ENCODE results near the gene NFIX. TPM values are rescaled to one million over a fixed set of nuclear protein-coding genes. Genes with fewer than 3 reads are reported as not detected.

NFIX gene
- total RNA-seq, 1 donor from 2014 or later = 10.5 TPM

GRCh38 chr19:13019332-13019731, 24.1 kb downstream of the NFIX start:
- DNase-seq (ENCODE audit: low read depth in 2 of 2) = no peak

DNA sequence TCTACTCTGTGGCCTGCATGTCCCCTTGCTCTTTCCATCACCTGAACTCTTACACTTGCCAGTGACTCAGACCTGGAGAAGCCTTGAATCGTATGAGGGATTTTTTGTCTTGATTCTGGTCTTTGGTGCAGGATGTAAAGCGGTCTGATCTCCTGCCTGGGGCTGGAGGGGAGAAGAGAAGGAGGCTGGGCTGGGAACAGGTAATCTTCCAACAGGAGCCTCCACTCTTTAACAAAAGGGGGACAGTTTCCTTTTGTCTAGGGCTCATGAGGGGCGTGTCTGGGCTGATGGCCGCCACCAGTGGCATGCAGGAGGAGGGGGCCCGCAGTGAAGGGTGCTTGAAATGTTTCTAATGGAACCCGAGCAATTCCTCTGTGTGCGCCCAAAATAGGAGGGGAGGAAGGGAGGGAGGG, 24.7 kb downstream of the NFIX start:
- no peak for DNase-seq (ENCODE audit: low read depth in 2 of 2)

DNA sequence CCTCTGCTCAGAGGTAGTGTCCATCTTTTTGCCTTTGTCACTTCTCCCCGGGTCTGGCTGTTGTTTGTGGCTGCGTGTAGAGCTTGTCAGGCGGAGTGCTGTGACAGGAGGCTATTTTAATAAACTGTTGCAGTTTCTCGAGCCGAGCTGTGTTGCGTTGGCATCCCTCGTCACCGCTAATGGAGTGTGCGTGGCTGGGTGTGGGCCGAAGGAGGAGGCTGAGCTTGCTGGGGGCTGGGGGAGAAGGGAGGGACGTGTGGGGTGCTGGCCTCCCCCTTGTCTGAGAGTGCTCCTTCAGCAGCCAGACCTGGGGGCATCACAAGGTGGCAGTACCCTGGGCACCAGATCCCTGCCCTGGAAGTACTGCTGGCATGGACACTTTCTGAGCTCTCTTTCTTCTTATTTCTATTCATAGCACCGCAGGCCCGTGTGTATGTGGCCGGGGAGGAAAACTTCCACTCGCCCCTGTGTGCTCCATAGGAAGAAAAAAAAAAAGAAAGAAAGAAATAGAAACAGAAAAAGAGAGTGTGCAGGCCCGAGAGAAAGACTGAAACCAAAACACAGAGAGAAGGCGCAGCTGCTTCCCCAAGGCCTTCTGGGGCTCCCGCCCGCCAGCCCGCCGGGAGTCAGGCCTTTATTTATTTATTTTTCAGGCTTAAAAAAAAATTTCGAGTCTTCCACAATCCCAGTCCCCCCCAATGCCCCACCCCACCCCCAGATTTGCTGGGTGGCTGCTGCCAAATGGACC, 27.0 kb downstream of the NFIX start:
- DNase-seq (ENCODE audit: low read depth in 2 of 2) = peak; percentile 45 to 49

- DNase-seq (ENCODE audit: low read depth in 2 of 2) = peak; percentile 71 to 88
These were observed 27.8 kb downstream of the NFIX start for GRCh38 chr19:13022859-13023636.

- DNase-seq (ENCODE audit: low read depth in 2 of 2) = peak in 1 of 2 donors; percentile 28
These were observed 28.4 kb downstream of the NFIX start for GRCh38 chr19:13023656-13024055.

DNA sequence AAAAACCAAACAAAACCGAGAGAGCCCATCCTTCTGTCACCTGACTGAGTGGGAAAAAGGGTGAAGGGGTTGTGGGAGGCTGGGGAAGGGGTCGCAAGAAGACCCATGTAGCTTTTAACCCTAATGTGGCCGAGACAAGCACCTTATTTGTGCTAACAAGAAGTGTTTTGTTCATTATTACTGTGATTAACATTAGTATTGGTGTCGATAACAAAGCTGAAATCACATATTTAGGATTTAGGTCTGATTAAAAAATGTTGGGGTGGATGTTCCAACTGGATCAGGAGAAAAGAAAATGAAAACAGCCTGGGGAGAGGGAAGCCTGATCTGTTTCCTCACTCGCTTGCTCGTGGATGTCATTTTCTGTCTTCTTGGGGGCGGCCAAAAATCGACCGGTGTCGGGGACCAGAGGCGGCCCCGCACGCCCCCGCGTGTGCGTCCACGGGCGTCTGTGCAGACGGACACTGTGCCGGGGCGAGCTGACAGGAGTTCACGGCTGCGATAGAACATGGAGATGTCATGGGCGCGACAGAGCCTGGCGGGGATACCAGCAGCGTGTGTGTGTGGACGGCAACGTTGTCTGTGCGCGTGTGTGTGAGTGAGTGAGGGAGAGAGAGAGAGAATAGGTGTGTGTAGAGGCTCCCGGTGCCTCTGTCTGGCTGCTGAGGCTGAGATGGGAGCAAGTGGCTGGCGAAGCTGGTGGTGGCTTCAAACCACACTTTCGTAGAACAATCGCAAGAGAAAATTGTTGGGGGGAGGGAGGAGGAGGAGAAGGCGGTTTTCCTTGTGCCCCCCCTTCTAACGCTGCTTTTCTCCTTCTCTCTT, 29.1 kb downstream of the NFIX start:
- DNase-seq (ENCODE audit: low read depth in 2 of 2) = peak in 1 of 2 donors; percentile 67

DNA sequence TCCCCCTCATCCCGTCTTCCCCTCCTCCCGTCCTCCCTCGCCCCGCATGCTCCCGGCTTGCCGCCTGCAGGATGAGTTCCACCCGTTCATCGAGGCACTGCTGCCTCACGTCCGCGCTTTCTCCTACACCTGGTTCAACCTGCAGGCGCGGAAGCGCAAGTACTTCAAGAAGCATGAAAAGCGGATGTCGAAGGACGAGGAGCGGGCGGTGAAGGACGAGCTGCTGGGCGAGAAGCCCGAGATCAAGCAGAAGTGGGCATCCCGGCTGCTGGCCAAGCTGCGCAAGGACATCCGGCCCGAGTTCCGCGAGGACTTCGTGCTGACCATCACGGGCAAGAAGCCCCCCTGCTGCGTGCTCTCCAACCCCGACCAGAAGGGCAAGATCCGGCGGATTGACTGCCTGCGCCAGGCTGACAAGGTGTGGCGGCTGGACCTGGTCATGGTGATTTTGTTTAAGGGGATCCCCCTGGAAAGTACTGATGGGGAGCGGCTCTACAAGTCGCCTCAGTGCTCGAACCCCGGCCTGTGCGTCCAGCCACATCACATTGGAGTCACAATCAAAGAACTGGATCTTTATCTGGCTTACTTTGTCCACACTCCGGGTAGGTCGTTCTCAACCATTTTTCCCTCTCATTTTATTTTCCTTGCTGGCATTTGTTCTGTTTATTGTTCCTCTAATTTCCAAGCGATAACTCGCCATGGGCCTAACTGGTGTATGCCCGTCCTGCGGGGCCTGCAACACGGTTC, 29.8 kb downstream of the NFIX start:
- DNase-seq (ENCODE audit: low read depth in 2 of 2) = peak in 1 of 2 donors; percentile 31

- DNase-seq (ENCODE audit: low read depth in 2 of 2) = peak in 1 of 2 donors; percentile 21
These were observed 30.7 kb downstream of the NFIX start for GRCh38 chr19:13025819-13026456.

DNA sequence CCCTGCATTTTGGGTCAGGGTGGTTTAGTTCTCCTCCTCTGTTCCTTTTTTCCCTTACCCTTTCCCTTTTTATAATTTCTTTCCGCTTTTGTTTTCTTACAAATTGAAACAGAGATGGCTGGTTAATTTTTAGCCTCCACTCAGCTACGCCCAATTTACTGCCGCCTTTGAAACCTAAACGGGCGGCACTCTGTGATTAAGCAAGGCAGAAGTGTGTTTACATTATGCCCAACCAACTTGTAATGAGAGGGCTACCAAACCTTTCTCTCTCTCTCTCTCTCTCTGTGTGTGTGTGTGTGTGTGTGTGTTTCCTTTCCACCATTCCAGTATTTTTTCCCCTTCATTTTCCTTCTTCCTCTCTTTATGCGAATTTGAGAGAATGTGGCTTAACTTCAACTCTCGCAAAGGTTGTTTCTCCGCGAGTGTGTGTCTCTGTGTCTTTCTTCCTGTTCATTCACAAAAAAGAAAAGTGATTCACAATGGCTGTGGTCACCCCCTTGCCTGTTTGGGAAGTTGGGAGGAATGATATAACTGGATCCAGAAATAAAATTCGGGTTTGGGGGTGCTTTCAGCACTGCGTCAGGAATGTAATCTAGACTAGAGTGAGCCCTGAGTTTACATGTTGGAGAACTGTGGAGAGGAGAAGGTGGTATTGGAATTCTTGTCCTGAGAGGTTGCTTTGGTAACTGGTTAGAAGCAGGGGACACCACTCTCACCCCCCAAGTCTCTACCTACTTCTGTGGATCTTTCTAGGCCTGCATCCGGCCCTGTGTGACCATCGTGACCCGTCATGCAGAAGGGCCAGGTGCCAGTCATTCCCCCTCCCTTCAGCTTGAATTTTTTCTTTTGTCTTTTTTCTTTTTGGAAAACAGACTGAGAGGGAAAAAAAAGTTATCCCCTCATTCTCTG, 31.4 kb downstream of the NFIX start:
- peak; percentile 43 to 56 for DNase-seq (ENCODE audit: low read depth in 2 of 2)

DNA sequence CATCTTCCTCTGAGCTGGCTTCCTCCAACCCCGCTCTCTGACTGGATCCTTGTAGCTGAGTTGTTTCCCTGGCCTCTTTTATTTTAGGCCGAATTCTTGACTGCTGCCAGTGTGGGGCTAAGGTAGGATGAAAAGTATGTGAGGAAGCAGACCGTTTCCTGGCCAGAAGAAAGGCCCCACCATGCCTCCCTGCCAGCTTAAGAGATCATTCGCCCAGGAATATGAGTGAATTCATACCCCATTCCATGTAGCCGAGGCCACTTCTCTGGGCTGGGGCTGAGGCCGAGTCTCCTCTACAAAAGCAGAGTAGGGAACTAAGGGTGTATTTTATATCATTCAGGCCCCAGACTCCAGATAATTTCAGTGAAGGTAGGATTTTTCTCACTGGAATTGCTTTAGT, 32.3 kb downstream of the NFIX start:
- DNase-seq (ENCODE audit: low read depth in 2 of 2) = no peak

DNA sequence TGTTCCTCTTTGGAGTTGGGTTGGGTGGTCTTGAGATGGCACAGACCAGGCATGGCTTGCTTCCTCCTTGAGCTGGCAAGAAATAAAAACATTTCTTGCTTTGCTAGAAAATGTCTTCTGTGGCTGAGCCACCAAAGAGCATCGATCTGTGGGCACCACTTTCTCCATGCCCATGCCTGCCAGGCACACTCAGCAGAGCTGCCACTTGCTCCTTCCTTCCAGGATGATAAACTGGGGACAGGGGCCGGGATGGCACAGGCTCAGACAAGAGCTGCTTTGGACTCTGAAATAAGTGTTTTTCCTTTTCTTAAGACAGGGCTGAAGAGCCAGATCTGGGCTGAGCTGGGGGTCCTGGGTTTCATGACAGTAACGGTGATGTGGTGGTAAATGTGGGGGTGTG, 32.8 kb downstream of the NFIX start:
- DNase-seq (ENCODE audit: low read depth in 2 of 2) = no peak

- no peak for DNase-seq (ENCODE audit: low read depth in 2 of 2)
These were observed 34.1 kb downstream of the NFIX start for GRCh38 chr19:13029301-13029880.

DNA sequence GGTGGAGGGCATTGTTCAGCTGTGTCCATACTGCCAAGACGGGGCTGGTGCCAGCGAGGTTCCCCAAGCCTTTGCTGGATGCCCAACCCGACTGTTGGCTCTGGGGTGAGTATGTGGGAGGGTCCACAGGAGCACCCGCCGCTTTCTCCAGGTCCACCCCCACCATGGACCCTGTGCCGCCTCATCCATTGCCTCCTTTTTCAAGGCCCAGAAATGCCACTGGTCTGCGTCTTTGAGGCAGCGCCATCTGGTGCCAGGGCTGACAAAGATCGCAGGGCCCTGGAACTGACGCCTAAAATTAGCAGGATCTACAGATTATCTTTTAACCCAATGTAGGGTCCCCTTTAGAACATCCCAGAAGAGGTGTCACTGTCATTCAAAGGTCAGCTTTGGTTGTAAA, 34.6 kb downstream of the NFIX start:
- DNase-seq (ENCODE audit: low read depth in 2 of 2) = peak in 1 of 2 donors; percentile 50

DNA sequence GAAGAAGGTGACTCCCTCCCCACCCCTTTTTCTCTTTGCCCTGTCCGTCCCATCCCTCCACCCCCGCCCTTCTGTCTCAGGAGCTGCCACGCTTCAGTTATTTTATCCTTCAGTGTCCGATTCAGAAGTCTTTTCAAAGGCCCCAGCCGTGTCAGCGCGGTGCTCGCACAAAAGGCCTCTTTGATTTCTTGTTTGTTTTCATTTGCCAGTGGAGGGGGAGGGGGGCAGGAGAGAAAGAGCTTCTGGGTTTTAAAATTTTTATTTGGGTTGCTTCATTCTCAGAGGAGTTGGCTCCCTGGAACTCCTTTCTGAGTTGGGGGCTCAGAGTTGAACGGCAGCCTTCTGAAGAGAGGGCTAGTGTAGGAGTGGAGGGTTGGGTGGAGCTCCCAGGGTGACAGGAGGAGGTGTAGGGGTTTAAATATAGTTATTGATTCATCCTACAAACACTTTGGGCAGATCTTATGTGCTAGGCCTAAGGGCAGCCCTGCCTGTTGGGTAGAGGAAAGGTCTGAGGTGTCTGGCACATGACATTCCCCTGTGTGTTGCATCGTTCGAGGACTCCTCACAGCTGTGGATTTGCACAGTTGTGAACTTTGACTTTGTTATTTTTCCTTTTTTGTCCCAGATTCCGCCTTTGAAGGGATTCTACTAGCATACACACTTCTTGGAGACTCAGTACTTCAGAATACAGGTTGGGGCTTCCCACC, 36.8 kb downstream of the NFIX start:
- DNase-seq (ENCODE audit: low read depth in 2 of 2) = no peak

DNA sequence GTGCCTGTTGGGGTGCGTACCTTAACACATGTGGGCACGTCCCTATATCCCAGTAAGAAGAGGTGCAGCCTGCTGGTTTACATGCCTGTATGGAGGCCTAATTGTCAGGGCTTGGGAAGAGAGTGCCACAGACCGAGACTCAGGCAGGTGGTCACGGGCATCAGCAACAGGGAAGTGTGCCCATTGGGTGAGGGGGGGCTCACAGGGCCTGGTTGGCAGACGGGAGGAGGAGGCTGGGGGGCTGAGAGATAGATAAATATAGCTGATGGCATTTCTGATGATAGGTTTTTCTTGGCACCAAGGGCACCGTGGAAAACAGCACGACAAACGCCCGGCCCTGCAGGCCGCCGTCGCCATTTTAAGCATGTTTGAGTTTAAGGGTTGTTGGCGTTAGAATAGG, 37.6 kb downstream of the NFIX start:
- DNase-seq (ENCODE audit: low read depth in 2 of 2) = no peak

GRCh38 chr19:13033244-13033643, 38.0 kb downstream of the NFIX start:
- peak; percentile 36 for DNase-seq (ENCODE audit: low read depth in 2 of 2)

DNA sequence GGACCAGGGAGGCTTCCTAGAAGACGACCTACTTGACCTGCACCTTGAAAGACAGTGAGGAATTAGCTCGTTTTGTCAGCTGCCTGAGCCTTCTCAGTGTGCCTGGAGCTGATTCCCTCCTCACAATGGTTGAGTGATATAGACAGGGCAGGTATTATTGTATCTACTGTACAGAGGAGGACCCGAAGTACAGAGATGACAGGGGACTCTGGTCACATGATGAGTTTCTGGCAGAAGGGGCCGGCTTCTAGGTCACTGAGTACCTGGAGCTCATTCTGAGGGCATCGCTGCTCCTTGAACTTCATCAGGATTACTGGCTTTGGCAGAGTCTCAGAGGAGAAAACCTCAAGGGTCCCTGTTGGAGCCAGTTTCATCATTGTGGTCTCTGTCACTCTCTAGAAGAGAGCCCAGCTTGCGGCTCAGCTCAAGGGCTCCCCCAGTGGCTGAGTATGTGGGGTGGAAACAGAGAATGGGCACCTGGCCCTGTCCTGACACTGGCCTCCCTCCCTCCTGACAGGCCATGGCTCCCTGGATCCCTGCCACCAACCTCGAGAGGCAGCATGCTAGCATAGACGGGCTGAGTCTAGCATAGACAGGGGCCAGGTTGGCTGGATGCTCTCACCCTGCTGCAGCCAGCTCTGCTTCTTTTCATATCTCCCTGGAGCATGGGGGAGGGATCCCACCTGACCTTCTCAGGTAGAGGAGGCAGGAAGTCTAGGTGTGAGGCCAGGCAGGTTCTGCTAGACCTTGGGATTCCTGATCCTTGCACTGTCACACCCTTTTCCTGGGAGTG, 38.7 kb downstream of the NFIX start:
- peak; percentile 49 to 78 for DNase-seq (ENCODE audit: low read depth in 2 of 2)

DNA sequence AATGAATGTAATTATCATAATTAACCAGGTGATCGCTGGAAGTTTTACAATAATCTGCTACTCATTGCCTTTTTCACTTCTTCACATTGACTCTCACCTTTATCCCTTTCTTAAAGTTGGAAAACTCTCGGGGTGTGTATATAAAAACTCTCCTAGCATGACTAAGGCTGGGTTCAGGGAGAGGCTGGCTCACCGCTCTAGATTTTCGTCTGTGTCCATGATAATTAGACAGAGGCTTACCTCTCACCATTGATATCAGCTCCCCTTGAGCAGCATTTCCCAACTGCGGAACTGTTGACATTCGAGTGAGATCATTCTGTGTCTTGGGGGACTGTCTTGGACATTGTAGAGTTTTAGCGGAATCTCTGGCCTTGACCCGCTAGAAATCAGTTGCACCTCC, 39.4 kb downstream of the NFIX start:
- no peak for DNase-seq (ENCODE audit: low read depth in 2 of 2)
